Retinal pigment epithelial cell (primary cell): ENCODE measurements around the gene LRRC36.

Experiments
- DNase-seq: peaks from one replicate; pipeline ENCODE4 v3.0.0-alpha.2; 2010; ENCODE audit warnings: low read depth
- H3K4me3 ChIP-seq: 2 replicates; pipeline ENCODE4 v1.5.1; 2011; ENCODE audit warnings: mild to moderate bottlenecking, low read length, control low read depth, moderate library complexity
- TF ChIP-seq, protein P1 (sequence below): conservative IDR thresholded peaks from 2 replicates; pipeline ENCODE4 v1.5.1; 2011; ENCODE audit warnings: low read depth, low read length, control low read depth, inconsistent platforms

The LRRC36 gene

DNA sequence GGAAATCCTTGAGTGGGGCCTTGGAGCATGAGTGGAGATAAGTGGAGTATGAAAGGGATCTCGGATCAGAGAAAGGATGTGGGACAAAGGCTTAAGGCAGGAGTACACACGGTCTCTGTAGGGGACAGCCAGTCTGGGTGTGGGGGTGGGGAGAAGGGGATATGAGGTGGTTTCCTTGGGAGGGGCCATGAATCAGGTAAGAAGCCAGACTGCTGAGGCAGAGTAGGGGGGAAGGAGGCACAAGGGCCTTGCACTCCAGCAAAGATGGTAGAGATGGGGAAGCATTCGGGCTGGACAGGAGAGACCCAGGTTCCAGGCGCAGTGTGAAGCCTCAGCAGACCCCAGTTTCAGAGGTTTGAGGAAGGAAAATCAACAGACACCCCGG lies 105.9 kb downstream of the LRRC36 start:
- no peak overlapping the region for H3K4me3 ChIP-seq
- no peak for DNase-seq
- TF ChIP-seq, protein P1, sequence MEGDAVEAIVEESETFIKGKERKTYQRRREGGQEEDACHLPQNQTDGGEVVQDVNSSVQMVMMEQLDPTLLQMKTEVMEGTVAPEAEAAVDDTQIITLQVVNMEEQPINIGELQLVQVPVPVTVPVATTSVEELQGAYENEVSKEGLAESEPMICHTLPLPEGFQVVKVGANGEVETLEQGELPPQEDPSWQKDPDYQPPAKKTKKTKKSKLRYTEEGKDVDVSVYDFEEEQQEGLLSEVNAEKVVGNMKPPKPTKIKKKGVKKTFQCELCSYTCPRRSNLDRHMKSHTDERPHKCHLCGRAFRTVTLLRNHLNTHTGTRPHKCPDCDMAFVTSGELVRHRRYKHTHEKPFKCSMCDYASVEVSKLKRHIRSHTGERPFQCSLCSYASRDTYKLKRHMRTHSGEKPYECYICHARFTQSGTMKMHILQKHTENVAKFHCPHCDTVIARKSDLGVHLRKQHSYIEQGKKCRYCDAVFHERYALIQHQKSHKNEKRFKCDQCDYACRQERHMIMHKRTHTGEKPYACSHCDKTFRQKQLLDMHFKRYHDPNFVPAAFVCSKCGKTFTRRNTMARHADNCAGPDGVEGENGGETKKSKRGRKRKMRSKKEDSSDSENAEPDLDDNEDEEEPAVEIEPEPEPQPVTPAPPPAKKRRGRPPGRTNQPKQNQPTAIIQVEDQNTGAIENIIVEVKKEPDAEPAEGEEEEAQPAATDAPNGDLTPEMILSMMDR: no peak

DNA sequence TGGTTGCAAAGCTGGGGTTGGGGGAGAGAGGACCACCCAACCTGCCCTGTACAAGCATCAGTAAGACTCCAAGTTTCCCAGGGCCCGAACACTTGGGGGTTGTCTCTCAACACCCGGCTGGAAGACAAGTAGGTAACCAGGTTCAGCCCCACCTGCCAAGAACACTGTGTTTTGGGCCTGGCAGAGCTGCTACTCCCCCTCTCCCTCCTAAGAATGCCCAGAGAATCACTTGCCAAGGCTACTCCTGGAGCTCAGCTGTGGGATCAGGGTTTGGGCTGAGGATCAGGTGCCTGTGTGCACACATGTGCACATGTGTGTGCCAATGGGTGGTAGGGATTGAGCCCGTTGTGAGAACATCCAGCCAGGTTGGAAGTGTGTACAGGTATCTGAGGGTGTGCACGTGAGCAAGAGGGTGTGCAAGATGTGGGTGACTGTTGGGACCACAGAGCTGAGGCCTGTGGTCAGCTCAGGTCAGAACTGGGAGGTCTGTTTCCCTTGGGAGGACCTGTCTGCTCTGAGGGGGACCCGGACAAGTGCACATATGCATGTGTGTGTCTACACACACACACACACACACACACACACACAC lies 106.6 kb downstream of the LRRC36 start:
- TF ChIP-seq, protein P1: no peak
- DNase-seq: no peak
- H3K4me3 ChIP-seq: no peak overlapping the region
